ENCODE measurements around the gene ASB7.
"Not testable (repeated sequence)": the region's sequence is repeated elsewhere in the genome, so short reads cannot be mapped to it uniquely, and the experiment has no call there.

The ASB7 gene

GRCh38 chr15:100573526-100573925 lies 28.9 kb upstream of the ASB7 start:
- Histone ChIP-seq H4K20me1 (ENCODE audit: insufficient read depth, low read length) (no peaks in the 10 kb centered on the region), H3K27me3 (replicated peaks; ENCODE audit: insufficient read depth, low read length) (no peaks in the 10 kb centered on the region)

GRCh38 chr15:100580414-100580813 lies 22.0 kb upstream of the ASB7 start:
- Histone ChIP-seq H3K9me2 (replicated peaks; ENCODE audit: insufficient read depth, low read length) (no peaks in the 10 kb centered on the region), H3K9me3 (replicated peaks; ENCODE audit: insufficient read depth, low read length) (no peaks in the 10 kb centered on the region), H3K9ac (ENCODE audit: low read length) (no peak overlapping the region), H3K4me1 (ENCODE audit: low read length) (no peaks in the 10 kb centered on the region), H3K4me3 (ENCODE audit: low read length) (no peak overlapping the region), H4K20me1 (ENCODE audit: insufficient read depth, low read length) (no peaks in the 10 kb centered on the region), H3K27me3 (replicated peaks; ENCODE audit: insufficient read depth, low read length) (no peaks in the 10 kb centered on the region), H2AFZ (ENCODE audit: low read length) (no peak overlapping the region), H3K36me3 (replicated peaks; ENCODE audit: insufficient read depth, low read length) (no peaks in the 10 kb centered on the region), H3F3A (ENCODE audit: insufficient read depth, low read length) (peaks cover 4% of the 10 kb centered on the region; the same call in 1 of the 2 replicates), H3K79me2 (ENCODE audit: low read length) (0 out of 2 replicates have a peak, but pooled peaks cover 7% of the 10 kb centered on the region), H3K27ac (ENCODE audit: low read length) (no peak overlapping the region), H3K4me2 (ENCODE audit: low read depth, low read length) (no peak overlapping the region)
- TF ChIP-seq CTCF (IDR thresholded peaks at IDR 0.05; ENCODE audit: low read length) (no peak), EZH2phosphoT487 (IDR thresholded peaks at IDR 0.05; ENCODE audit: low read length) (no peak), EZH2 (optimal IDR thresholded peaks at IDR 0.05; ENCODE audit: low read depth, low read length) (no peak)
- no peak for DNase-seq

More at GRCh38 chr15:100573526-100573925, 28.9 kb upstream of the ASB7 start:
- TF ChIP-seq EZH2phosphoT487 (IDR thresholded peaks at IDR 0.05; ENCODE audit: low read length) (no peak), CTCF (IDR thresholded peaks at IDR 0.05; ENCODE audit: low read length) (no peak)
- Histone ChIP-seq H3K4me1 (ENCODE audit: low read length) (peaks cover 25% of the 10 kb centered on the region), H3K9me2 (replicated peaks; ENCODE audit: insufficient read depth, low read length) (no peaks in the 10 kb centered on the region), H3K4me3 (ENCODE audit: low read length) (no peak overlapping the region), H3F3A (ENCODE audit: insufficient read depth, low read length) (peaks cover 15% of the 10 kb centered on the region), H3K4me2 (ENCODE audit: low read depth, low read length) (no peak overlapping the region), H3K27ac (ENCODE audit: low read length) (no peak overlapping the region), H3K9me3 (replicated peaks; ENCODE audit: insufficient read depth, low read length) (no peaks in the 10 kb centered on the region), H3K79me2 (ENCODE audit: low read length) (peaks cover 5% of the 10 kb centered on the region; the same call in 1 of the 2 replicates), H3K9ac (ENCODE audit: low read length) (no peak overlapping the region), H2AFZ (ENCODE audit: low read length) (no peak overlapping the region), H3K36me3 (replicated peaks; ENCODE audit: insufficient read depth, low read length) (no peaks in the 10 kb centered on the region)
- DNase-seq = no peak

- no peak for DNase-seq
- H3K27ac ChIP-seq (ENCODE audit: low read length) = no peak overlapping the region
- peaks cover 65% of the 10 kb centered on the region for H3K79me2 ChIP-seq (ENCODE audit: low read length)
- TF ChIP-seq CTCF (IDR thresholded peaks at IDR 0.05; ENCODE audit: low read length) (no peak), EZH2phosphoT487 (IDR thresholded peaks at IDR 0.05; ENCODE audit: low read length) (no peak), EZH2 (optimal IDR thresholded peaks at IDR 0.05; ENCODE audit: low read depth, low read length) (no peak)
- H2AFZ ChIP-seq (ENCODE audit: low read length) = no peak overlapping the region
- no peak overlapping the region for H3K9ac ChIP-seq (ENCODE audit: low read length)
- H3K9me3 ChIP-seq (replicated peaks; ENCODE audit: insufficient read depth, low read length) = no peaks in the 10 kb centered on the region
- no peaks in the 10 kb centered on the region; the same call in 1 of the 2 replicates for H3K36me3 ChIP-seq (replicated peaks; ENCODE audit: insufficient read depth, low read length)
- no peaks in the 10 kb centered on the region for H4K20me1 ChIP-seq (ENCODE audit: insufficient read depth, low read length)
- H3K4me3 ChIP-seq (ENCODE audit: low read length) = no peak overlapping the region
- H3K9me2 ChIP-seq (replicated peaks; ENCODE audit: insufficient read depth, low read length) = no peaks in the 10 kb centered on the region
- no peak overlapping the region for H3K4me2 ChIP-seq (ENCODE audit: low read depth, low read length)
- no peaks in the 10 kb centered on the region for H3K27me3 ChIP-seq (replicated peaks; ENCODE audit: insufficient read depth, low read length)
- H3K4me1 ChIP-seq (ENCODE audit: low read length) = no peaks in the 10 kb centered on the region
- no peaks in the 10 kb centered on the region for H3F3A ChIP-seq (ENCODE audit: insufficient read depth, low read length)
These were observed 13.6 kb upstream of the ASB7 start for GRCh38 chr15:100588638-100589242.

GRCh38 chr15:100591163-100591562 lies 11.2 kb upstream of the ASB7 start:
- H2AFZ ChIP-seq (ENCODE audit: low read length); DNase-seq; H3K4me2 ChIP-seq (ENCODE audit: low read depth, low read length); H3K36me3 ChIP-seq (replicated peaks; ENCODE audit: insufficient read depth, low read length); H3K9me2 ChIP-seq (replicated peaks; ENCODE audit: insufficient read depth, low read length); H3F3A ChIP-seq (ENCODE audit: insufficient read depth, low read length); H3K4me1 ChIP-seq (ENCODE audit: low read length); H3K27me3 ChIP-seq (replicated peaks; ENCODE audit: insufficient read depth, low read length); H3K9me3 ChIP-seq (replicated peaks; ENCODE audit: insufficient read depth, low read length); H4K20me1 ChIP-seq (ENCODE audit: insufficient read depth, low read length); H3K9ac ChIP-seq (ENCODE audit: low read length); H3K27ac ChIP-seq (ENCODE audit: low read length); H3K4me3 ChIP-seq (ENCODE audit: low read length): not testable (repeated sequence)
- peaks cover 80% of the 10 kb centered on the region for H3K79me2 ChIP-seq (ENCODE audit: low read length)
